HG03095 (cell line): ENCODE measurements around the gene KLHDC10.
"Not testable (repeated sequence)": the region's sequence is repeated elsewhere in the genome, so short reads cannot be mapped to it uniquely, and the experiment has no call there.

Experiments
- ATAC-seq: cut with Tn5 transposase; IDR thresholded peaks from one replicate; pipeline ENCODE4 v1.9.1; 2021; ENCODE audit warnings: moderate library complexity; ENCODE audit not compliant: unreplicated experiment

KLHDC10 gene

DNA sequence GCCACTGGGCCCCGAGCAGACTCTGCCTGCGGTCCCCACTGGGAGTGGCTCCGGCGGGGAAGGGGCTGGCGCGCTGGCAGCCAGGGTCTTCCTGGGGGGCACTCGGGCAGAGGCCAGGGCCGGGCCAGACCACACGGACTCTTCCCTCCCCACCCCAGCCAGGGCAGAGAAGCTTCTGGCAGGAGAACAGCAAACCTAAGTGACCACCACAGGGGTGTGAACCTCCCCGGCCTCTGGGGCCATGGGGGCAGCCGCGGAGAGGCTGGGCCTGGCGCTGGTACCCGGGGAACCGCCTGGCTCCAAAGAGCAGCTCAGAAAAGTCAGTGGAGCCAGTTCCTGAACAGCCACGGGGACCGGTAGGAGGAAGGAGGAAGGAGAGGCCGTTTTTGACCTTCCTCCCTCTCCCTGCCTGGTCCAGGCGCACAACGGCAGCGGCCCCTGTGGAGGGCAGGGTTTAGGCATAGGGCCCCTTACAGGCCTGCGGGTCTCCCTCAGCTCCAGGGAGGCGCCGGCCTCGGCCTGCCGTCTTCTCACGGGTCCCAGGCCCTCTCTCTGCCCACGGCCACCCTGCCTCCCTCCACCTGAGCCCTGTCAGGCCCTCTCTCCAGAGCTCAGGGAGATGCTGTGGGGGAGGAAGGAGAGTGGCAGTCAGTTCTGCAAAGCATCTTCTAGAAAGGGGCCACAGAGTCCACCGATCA is 83.0 kb downstream of the KLHDC10 start:
- no peak for ATAC-seq

- ATAC-seq = no peak
Observed at GRCh38 chr7:130154131-130154500, 83.8 kb downstream of the KLHDC10 start.

- ATAC-seq = no peak
Observed at GRCh38 chr7:130154501-130155317, 84.4 kb downstream of the KLHDC10 start.

DNA sequence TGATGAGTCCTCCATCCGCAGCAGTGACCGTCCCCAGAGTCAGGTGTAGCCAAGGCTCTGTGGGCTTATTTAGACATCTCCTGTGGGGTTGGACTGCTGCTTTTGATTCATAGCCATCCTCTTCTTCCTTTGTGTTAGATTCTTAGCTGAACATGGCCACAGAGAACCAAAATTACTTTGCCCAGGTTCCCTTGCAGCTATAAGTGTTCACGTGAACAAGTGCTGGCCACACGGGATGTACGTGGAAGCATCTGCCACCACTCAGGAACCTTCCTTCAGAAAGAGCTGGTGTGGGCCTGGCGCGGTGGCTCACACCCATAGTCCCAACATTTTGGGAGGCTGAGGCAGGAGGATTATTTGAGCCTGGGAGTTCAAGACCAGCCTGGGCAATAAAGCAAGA is 85.8 kb downstream of the KLHDC10 start:
- no peak for ATAC-seq

GRCh38 chr7:130157700-130158099 is 87.4 kb downstream of the KLHDC10 start:
- ATAC-seq = no peak

GRCh38 chr7:130160023-130160422 is 89.7 kb downstream of the KLHDC10 start:
- ATAC-seq = no peak

GRCh38 chr7:130160455-130160854 is 90.1 kb downstream of the KLHDC10 start:
- no peak for ATAC-seq

DNA sequence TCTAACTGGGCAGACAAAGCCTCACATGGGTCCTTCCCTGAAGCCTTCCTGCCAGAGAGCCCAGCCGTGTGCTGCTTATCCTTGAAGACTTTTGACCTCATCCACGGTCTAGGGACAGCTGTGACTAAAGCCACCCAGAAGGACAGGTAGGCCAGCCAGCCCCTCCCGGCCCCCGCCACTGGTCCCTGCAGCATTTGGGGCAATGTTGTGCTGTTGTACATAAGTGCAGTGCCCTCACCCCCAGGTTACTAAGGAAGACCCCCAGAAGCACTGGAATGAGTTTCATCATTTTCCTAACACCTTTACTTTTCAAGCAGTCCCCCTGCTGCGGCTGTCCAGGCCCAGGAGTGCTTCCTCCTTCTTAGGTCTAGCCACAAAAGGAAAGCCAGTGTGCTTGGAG is 91.9 kb downstream of the KLHDC10 start:
- no peak for ATAC-seq

DNA sequence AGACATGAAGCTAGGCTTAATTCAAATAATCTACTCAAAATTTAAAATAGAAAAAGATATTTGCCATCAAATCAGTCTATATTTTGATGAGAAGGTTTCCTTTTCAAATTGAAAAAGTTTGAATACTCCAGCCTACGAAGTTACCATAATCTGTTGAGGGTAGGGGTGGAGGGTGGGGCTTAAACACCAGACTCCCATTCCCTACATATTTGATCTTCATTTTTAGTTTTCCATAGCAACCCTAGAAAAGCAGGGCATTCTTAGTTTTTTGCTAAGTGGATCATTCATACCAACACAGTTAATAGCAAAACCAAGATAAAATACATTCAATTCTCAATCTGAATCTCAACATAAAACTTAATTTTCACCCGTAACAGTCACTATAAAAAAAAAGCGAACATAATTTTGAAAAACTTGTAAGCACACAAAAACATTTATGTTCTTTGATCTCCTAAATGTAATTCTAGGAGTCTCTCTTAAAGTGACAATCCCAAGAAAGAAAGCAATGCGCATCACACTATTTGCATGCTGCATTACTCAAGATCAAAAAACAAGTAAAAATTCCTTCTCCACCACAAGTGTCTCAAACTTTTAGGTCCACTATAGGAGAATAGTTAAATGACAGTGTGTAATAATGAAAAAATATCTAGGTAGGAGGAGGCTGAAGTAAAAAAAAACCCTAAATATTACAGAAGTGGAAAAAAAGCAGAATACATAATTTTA is 104.1 kb downstream of the KLHDC10 start:
- ATAC-seq = no peak

DNA sequence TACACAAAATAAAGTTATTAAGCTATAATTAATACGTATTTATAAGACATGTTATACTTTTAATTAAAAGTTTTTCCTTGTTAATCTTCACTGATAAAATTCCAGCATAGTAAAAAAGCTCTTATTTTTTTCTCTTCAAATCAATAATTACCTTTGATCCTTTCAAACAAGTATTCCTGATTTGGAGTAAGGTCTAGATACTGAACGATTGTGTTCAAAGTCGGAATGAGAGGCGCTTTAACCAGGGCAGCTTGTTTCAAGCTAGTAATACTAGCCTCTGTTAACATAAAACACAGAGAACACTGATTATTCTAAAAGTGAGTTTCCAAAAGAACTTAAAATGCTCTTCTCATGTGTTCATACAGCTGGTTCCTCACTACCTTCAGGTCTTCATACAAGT is 107.9 kb downstream of the KLHDC10 start:
- no peak for ATAC-seq

- no peak for ATAC-seq
Observed at GRCh38 chr7:130179631-130180030, 109.3 kb downstream of the KLHDC10 start.

GRCh38 chr7:130180571-130181262 is 110.4 kb downstream of the KLHDC10 start:
- no peak for ATAC-seq

GRCh38 chr7:130181263-130181605 is 110.9 kb downstream of the KLHDC10 start:
- no peak for ATAC-seq

DNA sequence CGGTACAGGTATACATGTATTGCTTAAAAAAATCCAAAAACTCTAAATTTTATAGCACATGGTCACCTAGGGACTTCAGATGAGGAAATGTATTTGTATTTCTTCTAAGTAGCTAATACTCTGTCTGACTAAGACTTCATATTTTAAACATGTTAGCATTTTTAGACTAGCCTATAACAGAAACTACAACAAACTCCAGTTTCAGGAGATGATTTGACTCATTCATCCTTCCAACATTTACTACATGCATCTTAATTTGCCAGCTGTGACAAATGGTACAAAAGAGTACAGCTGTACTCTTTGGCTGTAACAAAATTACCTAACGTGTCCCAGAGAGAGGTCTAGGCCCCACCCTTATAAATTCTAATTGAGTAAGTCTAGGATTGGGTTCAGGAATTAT is 112.7 kb downstream of the KLHDC10 start:
- ATAC-seq = peak; percentile 86

- ATAC-seq = not testable (repeated sequence)
Observed at GRCh38 chr7:130184349-130184748, 114.0 kb downstream of the KLHDC10 start.
